Activated CD8-positive, alpha-beta memory T cell treated with anti-CD3 and anti-CD28 coated beads for 1 hour (primary cell): ENCODE measurements around the gene SERPINE1.
A peak's percentile ranks its signal among the peaks of the same experiment; 100 is the strongest.
"Not testable (repeated sequence)": the region's sequence is repeated elsewhere in the genome, so short reads cannot be mapped to it uniquely, and the experiment has no call there.

Experiments used
- DNase-seq, 2 donors: peaks; one replicate each; pipeline ENCODE4 v3.0.0-alpha.2; 2020; ENCODE audit warnings: low read depth in 1 of 2; ENCODE audit errors: extremely low read depth in 1 of 2

Gene SERPINE1

DNA sequence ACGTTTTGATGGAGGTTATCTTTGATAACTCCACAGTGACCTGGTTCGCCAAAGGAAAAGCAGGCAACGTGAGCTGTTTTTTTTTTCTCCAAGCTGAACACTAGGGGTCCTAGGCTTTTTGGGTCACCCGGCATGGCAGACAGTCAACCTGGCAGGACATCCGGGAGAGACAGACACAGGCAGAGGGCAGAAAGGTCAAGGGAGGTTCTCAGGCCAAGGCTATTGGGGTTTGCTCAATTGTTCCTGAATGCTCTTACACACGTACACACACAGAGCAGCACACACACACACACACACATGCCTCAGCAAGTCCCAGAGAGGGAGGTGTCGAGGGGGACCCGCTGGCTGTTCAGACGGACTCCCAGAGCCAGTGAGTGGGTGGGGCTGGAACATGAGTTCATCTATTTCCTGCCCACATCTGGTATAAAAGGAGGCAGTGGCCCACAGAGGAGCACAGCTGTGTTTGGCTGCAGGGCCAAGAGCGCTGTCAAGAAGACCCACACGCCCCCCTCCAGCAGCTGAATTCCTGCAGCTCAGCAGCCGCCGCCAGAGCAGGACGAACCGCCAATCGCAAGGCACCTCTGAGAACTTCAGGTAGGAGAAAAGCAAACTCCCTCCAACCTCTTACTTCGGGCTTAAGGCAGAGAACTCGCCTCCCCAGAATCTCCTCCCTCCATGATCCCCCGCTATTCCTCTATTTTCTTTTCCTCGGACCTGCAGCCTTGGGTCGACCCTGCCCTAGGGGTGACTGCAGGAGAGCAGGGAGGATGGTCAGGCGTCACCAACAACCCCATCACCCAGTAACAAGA lies at the start of gene SERPINE1:
Gene SERPINE1, plus strand, starts transcription at position 454 of the 809 bp plus-strand sequence. CDS start 1,290 bp downstream, outside the sequence.
- peak; percentile 17 to 31 for DNase-seq

DNA sequence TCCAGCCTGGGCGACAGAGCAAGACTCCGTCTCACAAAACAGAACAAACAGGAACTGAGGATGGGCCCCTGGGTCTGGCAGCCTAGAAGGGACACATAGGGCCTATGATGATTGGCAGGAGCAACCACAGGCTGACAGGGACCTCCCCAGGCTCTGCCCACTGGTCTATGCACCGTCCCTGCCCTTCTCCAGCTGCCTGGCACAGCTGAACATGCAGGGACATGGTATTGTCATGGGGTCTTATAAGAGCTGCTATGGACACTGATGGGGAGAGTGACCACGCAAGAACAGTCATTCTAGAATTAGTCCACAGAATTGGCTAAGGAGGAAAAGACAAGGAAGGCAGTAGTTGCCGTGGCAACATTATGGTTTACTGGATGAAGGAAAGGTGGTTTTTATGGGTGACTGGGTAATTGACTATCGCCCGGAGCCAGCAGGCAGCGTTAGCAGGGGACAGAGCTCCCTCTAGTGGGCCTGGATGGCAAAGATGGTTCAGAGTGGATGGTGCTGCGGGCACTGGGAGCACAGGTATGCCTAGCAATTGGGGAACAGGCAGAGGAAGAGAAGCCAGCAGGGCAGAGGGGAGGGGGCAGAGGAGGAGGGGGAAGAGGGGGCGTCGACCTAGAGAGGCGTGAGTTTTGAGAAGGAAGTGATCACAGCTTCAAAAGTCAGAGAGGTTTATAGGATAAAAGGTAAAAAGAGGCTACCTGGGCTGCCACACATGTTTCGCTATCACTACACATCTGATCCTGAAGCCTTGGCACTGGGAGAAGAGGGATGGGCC lies 49.4 kb upstream of the SERPINE1 start:
- DNase-seq = peak; percentile 68 to 73

DNA sequence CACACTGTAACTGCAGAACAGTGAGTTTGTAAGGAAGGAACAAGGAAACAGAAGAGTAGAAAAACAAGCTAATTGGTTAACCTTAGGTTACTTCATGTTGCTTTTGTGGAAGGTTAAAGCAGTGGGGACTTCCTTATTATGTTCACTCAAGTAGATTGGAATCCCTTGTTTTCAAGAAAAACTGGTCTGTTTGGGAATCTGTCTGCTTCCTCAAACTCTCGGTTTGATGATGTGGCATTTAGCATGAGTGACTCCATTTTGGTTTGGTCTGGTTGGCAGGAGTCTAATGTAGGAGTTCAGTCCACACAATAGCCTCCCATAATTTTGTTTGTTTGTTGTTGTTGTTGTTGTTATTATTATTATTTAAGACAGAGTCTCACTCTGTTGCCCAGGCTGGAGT lies 45.5 kb upstream of the SERPINE1 start:
- no peak for DNase-seq

DNA sequence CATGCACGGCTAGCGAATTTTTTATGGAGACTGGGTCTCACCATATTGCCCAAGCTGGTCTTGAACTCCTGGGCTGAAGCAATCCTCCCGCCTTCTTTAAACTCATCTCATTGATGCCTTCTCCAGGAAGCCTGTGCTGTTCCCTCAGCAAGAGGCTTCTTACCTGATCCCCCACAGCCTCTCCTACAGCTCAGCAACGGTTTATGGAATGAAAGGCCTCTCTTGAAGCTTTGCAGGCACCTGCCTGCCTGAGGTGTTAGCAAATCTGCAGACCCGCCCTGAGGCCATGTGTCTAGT lies 42.1 kb upstream of the SERPINE1 start:
- DNase-seq = no peak

DNA sequence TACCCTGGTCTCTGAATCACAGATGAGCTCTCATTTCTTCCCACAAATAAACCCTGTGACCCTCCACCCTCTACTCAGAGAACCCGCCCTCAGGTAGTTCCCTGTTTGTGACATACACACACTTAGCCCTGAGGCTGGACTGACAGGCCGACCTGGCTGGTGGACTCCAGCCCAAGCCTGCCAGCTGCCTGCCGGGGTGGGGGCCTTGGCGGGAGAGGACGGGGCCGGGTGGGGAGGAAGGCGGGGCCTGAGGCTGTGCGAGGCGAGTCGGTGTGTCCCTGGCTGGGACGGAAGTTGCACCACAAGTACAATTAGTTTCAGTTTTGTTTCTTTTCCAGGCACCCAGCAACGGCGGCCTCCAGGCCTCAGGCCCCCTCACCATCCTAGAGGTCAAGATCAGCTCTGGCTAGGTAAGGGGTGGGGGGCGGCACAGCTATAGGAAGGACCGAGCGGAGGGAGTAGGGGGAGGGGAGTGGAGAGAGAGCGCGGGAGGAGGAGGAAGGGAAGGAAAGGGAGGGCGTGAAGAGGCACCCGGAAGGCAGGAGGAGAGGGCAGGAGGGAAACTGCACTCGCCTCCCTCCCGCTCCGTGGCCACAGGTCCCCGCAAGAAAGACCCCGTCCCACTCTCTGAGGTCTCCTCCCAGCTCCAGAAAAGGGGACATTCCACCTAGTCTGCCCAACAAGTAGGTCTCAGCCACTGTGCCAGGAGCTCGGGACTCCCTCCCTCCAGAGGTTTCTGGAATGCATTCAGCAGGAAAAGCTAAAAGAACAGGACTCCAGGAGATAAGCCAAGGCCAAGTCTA lies 41.5 kb upstream of the SERPINE1 start, which contains the start of gene TRIM56:
Gene TRIM56, plus strand, starts transcription at position 320 of the 803 bp plus-strand sequence. CDS start 1,832 bp downstream, outside the sequence.
- DNase-seq = peak; percentile 17 to 65

DNA sequence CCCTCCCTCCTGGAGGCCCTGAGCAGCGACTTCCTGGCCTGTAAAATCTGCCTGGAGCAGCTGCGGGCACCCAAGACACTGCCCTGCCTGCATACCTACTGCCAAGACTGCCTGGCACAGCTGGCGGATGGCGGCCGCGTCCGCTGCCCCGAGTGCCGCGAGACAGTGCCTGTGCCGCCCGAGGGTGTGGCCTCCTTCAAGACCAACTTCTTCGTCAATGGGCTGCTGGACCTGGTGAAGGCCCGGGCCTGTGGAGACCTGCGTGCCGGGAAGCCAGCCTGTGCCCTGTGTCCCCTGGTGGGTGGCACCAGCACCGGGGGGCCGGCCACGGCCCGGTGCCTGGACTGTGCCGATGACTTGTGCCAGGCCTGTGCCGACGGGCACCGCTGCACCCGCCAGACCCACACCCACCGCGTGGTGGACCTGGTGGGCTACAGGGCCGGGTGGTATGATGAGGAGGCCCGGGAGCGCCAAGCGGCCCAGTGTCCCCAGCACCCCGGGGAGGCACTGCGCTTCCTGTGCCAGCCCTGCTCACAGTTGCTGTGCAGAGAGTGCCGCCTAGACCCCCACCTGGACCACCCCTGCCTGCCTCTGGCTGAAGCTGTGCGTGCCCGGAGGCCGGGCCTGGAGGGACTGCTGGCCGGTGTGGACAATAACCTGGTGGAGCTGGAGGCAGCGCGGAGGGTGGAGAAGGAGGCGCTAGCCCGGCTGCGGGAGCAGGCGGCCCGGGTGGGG lies 39.4 kb upstream of the SERPINE1 start:
- DNase-seq = no peak

DNA sequence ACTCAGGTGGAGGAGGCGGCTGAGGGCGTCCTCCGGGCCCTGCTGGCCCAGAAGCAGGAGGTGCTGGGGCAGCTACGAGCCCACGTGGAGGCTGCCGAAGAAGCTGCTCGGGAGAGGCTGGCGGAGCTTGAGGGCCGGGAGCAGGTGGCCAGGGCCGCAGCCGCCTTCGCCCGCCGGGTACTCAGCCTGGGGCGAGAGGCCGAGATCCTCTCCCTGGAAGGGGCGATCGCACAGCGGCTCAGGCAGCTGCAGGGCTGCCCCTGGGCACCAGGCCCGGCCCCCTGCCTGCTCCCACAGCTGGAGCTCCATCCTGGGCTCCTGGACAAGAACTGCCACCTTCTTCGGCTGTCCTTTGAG lies 38.9 kb upstream of the SERPINE1 start:
- no peak for DNase-seq

DNA sequence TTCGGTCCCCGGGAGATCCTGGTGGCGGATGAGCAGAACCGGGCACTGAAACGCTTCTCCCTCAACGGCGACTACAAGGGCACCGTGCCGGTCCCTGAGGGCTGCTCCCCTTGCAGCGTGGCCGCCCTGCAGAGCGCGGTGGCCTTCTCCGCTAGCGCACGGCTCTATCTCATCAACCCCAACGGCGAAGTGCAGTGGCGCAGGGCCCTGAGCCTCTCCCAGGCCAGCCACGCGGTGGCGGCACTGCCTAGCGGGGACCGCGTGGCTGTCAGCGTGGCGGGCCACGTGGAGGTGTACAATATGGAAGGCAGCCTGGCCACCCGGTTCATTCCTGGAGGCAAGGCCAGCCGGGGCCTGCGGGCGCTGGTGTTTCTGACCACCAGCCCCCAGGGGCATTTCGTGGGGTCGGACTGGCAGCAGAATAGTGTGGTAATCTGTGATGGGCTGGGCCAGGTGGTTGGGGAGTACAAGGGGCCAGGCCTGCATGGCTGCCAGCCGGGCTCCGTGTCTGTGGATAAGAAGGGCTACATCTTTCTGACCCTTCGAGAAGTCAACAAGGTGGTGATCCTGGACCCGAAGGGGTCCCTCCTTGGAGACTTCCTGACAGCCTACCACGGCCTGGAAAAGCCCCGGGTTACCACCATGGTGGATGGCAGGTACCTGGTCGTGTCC lies 37.9 kb upstream of the SERPINE1 start:
- no peak for DNase-seq

DNA sequence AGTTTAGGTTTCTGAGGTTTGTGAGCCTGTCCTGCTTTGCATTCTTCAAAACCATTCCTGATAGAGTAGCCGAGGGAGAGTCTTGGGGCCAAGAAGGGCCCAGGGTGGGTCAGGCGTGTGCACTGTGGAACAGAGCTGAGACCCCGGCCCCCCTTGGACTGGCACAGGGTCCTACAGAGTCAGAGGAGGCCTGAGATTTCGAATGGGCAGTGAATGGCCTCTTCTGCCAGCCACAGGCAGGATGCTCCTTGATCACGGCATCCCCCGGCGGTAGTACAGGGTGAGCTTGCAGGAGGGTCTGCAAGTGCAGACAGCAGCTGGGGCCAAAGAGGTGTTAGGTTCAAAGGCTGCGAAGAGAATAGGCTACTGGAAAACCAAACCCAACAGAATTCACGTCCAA lies 37.0 kb upstream of the SERPINE1 start:
- no peak for DNase-seq

DNA sequence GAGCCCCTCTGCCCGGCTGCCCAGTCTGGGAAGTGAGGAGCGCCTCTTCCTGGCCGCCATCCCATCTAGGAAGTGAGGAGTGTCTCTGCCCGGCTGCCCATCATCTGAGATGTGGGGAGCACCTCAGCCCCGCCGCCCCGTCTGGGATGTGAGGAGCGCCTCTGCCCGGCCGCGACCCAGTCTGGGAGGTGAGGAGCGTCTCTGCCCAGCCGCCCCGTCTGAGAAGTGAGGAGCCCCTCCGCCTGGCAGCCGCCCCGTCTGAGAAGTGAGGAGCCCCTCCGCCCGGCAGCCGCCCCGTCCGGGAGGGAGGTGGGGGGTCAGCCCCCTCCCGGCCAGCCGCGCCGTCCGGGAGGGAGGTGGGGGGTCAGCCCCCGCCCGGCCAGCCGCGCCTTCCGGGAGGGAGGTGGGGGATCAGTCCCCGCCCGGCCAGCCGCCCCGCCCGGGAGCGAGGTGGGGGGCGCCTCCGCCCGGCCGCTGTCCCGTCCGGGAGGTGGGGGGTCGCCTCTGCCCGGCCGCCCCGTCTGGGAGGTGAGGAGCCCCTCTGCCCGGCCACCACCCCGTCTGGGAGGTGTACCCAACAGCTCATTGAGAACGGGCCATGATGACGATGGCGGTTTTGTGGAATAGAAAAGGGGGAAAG lies 34.5 kb upstream of the SERPINE1 start:
- DNase-seq = not testable (repeated sequence)

DNA sequence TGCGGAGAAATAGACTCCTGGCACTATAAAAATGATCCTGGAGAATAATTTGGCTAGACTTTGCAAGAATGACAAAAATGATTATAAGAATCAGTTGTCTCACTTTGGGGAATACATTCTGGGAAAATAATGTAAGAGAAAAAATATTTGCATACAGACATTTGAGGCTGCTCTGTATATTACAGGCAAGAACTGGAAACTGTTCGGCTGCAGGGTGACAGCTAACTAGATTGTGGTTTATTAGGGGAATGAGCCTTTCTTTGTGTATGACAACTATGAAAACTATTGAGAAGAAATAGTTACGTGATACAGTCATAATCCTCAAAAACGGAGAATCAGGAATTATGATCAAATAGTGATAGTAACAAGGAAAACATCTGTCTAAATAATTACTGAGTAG lies 33.0 kb upstream of the SERPINE1 start:
- DNase-seq = no peak

DNA sequence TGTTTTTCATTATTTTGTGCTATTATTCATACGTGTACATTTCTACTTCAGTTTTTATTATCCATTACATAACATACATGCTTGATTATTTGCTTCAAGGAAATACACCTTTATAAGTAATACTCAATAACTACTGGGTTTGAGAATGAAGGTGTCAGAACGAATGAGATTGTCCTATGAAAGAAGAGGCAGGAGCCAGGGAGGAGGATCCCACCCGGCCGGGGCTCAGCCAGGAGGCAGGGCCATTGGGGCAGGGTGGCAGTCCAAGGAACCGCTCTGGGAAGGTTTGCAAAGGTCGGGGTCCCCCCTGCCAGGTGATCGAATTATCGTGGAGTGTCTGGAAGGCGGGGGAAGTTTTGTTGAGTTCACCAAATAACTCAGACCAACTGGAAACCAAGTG lies 32.5 kb upstream of the SERPINE1 start:
- no peak for DNase-seq

DNA sequence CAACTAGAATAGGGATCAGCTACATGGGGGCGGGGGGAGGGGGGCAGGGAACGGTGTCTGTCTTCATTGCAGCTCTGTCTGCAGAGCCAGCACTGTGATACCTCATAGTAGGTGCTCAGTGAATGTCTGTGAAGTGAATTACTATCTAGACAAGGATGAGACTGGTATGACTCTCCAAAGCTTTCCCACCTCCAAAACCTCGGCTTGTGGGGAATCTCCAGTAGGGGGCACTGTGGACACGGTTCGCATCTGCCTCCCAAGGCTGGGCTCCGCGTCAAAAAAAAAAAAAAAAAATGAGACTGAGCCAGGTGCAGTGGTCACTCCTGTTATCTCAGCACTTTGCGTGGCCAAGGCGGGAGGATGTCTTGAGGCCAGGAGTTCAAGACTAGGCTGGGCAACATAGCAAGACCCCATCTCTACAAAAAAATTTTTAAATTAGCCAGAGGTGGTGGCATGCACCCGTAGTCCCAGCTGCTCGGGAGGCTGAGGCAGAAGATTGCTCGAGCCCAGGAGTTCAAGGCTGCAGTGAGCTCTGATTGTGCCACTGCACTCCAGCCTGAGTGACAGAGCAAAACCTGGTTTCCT lies 32.0 kb upstream of the SERPINE1 start:
- DNase-seq = no peak

DNA sequence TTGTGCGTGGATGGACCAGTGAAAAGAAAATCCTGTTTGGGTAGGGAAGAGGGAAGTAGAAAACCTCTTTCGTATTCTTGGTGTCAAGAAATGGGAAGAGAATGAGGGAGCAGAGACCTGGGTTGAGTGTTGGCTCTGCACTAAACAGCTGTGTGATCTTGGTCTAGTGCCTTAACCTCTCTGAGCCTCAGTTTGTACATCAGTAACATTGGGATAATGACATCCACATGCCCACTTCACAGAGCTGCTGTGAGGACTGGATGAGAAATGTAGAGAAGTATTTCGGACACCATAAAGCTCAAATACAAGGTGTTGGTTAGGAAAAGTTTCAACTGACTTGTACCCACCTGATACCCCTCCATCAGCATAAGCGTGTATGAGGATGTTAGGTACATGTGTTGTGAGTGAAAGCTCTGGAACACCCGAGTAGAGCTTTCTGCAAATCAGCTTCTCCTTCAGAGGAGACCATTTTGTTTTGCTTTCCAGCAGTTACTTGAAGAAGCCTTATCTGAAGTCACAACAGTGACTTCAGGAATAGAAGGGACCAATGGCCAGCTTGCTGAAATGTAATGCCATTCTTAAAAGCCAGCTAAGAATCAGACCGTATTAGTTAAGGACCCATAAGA lies 30.5 kb upstream of the SERPINE1 start:
- no peak for DNase-seq

DNA sequence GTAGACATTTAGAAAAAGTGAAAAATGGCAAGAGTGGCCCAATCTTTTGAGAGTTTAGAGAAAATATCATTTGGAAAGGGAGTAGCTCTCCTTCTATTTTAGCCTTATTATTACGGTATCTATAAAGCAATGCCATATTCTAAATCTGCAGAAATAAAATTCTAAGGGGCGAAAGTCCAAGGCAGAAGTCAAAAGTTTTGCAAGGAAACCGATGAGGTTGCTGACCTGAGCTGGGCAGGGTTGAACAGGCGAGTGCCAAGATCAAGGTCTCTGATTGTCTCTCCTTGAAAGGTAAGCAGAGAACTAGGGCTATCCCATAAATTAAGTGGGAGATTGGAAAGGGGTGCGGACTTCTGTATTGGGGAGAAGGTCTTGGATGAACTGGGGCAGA lies 30.0 kb upstream of the SERPINE1 start:
- DNase-seq = no peak

DNA sequence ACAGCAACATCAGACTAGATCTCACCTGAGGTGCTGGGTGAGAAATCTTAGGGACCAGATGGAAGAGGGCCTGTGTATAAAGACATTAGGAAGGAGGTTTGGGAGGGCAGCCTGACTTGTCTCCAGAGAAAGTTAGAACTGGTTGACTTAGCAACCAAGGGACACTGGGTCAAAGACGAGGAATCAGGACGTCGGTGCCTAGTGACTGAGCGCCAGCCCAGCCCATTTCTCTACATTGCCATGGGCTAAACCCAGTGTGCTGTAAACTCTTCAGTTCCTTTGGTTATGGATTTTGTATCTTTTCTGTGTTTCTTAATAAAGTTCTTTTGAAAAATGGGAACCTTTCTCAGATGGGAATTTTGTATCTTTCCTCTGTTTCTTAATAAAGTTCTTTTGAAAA lies 29.3 kb upstream of the SERPINE1 start:
- no peak for DNase-seq

DNA sequence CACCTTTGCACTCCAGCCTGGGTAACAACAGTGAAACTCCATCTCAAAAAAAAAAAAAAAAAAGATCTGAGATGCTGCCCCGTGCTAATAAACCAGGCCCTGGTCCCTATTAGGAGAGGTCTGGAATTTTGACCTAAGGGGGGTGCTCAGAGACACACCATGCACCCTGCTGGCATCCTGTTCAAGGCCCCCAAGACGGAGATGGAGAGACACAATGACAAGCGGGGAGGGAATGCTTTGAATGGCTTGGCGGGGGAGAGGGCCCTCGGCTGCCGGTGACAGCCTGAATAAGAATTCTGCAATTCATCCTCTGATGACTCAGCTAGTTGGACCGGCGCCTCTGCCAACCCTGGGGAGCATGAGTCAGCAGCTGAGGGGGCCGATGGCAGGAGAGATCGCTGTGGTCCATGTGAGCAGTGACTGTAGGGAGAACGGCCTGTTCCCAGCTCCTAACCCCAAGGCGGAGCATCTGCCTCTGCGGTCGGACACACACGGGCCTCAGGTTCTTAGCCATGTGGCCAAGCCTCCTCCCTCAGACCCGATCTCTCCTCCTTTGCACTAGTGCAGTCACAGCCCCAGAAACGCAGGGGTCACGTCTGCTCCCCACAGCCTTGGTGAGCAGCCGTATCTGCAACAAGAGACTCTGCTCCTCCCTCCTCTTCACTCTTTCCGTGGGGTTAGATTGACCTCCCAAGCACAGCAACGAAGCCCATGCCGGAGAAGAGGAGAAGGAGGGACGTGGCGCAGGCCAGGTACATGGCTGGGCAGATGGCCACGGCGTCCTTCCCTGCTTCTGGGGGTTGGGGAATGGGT lies 26.7 kb upstream of the SERPINE1 start:
- no peak for DNase-seq
